ENCODE data around the gene FNIP2.

DNA sequence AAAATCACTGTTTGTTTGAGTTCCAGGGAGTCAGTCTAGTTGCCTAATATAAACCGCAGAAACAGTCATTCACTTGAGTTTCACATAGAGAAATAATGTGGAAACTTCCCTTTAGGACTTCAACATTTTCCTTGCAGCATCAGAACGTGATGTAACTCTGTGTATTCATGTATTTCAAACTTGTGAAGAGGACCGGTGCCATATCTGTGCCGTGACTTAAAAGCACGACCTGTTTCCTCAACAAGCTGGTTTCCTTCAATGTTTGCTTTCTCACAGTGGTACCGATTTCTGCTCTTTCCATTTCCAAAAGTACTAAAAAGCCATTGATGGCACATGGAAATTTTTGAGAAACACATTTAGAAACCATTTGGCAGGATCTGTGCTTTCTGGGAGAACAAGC is 167.4 kb downstream of the FNIP2 start:
- no peak for TF ChIP-seq POLR2A (IDR thresholded peaks at IDR 0.05)
- TF ChIP-seq CTCF (IDR thresholded peaks at IDR 0.05) = no peak
